Inflammatory macrophage treated with lipopolysaccharide for 4 hours (primary cell): Measurements from ENCODE around the gene ELK3.

Source experiments
- DNase-seq: peaks from one replicate; pipeline ENCODE4 v3.0.0-alpha.2; 2020

Gene ELK3

GRCh38 chr12:96190413-96191108 is 3.6 kb upstream of the ELK3 start:
- no peak for DNase-seq

GRCh38 chr12:96192926-96193573 is 1.1 kb upstream of the ELK3 start:
- DNase-seq, result no peak

GRCh38 chr12:96194576-96194889 is 358 bp downstream of the ELK3 start:
- DNase-seq, result no peak

- peak; percentile 92 for DNase-seq
Measured at GRCh38 chr12:96194971-96195844, 1.0 kb downstream of the ELK3 start.

- DNase-seq, result peak; percentile 28
Measured at GRCh38 chr12:96195845-96196451, 1.8 kb downstream of the ELK3 start.

GRCh38 chr12:96196781-96197180 is 2.6 kb downstream of the ELK3 start:
- no peak for DNase-seq

- DNase-seq, result peak; percentile 82
Measured at GRCh38 chr12:96197503-96198272, 3.5 kb downstream of the ELK3 start.

GRCh38 chr12:96198965-96199364 is 4.8 kb downstream of the ELK3 start:
- DNase-seq, result peak; percentile 74

- no peak for DNase-seq
Measured at GRCh38 chr12:96199464-96199863, 5.3 kb downstream of the ELK3 start.

GRCh38 chr12:96201272-96202227 is 7.4 kb downstream of the ELK3 start:
- no peak for DNase-seq

GRCh38 chr12:96204381-96204780 is 10.2 kb downstream of the ELK3 start:
- DNase-seq, result no peak

GRCh38 chr12:96205908-96206307 is 11.7 kb downstream of the ELK3 start:
- DNase-seq, result no peak

- DNase-seq, result no peak
Measured at GRCh38 chr12:96206936-96207662, 12.9 kb downstream of the ELK3 start.

- no peak for DNase-seq
Measured at GRCh38 chr12:96208346-96208745, 14.2 kb downstream of the ELK3 start.

- DNase-seq, result peak; percentile 69
Measured at GRCh38 chr12:96208801-96209549, 14.8 kb downstream of the ELK3 start.

- no peak for DNase-seq
Measured at GRCh38 chr12:96210376-96211055, 16.3 kb downstream of the ELK3 start.

- DNase-seq, result peak; percentile 39
Measured at GRCh38 chr12:96211988-96212387, 17.8 kb downstream of the ELK3 start.

- DNase-seq, result no peak
Measured at GRCh38 chr12:96212456-96213375, 18.5 kb downstream of the ELK3 start.
